ENCODE results near the gene SMIM38. TPM values are rescaled to one million over a fixed set of nuclear protein-coding genes. Genes with fewer than 3 reads are reported as not detected.

Gene SMIM38
- total and polyA plus RNA-seq, 2 experiments from 2014 or later, result 0.38 TPM; not detected in 1

GRCh38 chr11:69199583-69200315 is 44.0 kb downstream of the SMIM38 start (continued):
- TF ChIP-seq REST (IDR thresholded peaks at IDR 0.05; ENCODE audit: unreplicated experiment), result no peak
- TF ChIP-seq JUNB (IDR thresholded peaks at IDR 0.05; ENCODE audit: unreplicated experiment), result no peak

GRCh38 chr11:69200331-69201065 is 44.8 kb downstream of the SMIM38 start:
- H3K27ac Mint-ChIP-seq, result no peak overlapping the region
- H3K9me3 Mint-ChIP-seq, result no peaks in the 10 kb centered on the region
- ATAC-seq (peak; percentile 83), DNase-seq (ENCODE audit: low spot score) (peak; percentile 21)
- H3K4me1 ChIP-seq (ENCODE audit: insufficient read depth), result no peaks in the 10 kb centered on the region
- peak overlapping the region; percentile 90; the same call in 1 of the 2 replicates for H2AFZ ChIP-seq
- no peak overlapping the region for H3K27ac ChIP-seq (ENCODE audit: low read depth)
- H3K4me1 Mint-ChIP-seq, result peaks cover 3% of the 10 kb centered on the region
- H3K27me3 ChIP-seq (ENCODE audit: insufficient read depth), result no peaks in the 10 kb centered on the region
- no peak overlapping the region for H3K4me3 Mint-ChIP-seq
- H3F3A ChIP-seq (replicated peaks; ENCODE audit: low read depth), result no peaks in the 10 kb centered on the region
- H4K20me1 ChIP-seq (replicated peaks; ENCODE audit: insufficient read depth), result no peaks in the 10 kb centered on the region
- TF ChIP-seq JUNB (IDR thresholded peaks at IDR 0.05; ENCODE audit: unreplicated experiment) (no peak), NANOG (IDR thresholded peaks at IDR 0.05; ENCODE audit: borderline replicate concordance) (no peak), CTCF (conservative IDR thresholded peaks at IDR 0.05; ENCODE audit: low read depth in 2 of 2) (0 out of 4 replicates have a peak, but pooled peaks have one; percentile 2 to 11), EZH2phosphoT487 (IDR thresholded peaks at IDR 0.05; ENCODE audit: unreplicated experiment) (no peak)
- no peaks in the 10 kb centered on the region for H3K36me3 ChIP-seq (ENCODE audit: insufficient read depth)
- no peak overlapping the region for H3K4me2 ChIP-seq
- H3K27me3 Mint-ChIP-seq (ENCODE audit: insufficient read depth, low read depth, poor library complexity), result peaks cover 10% of the 10 kb centered on the region
- no peaks in the 10 kb centered on the region; the same call in 2 of the 3 replicates for H3K36me3 Mint-ChIP-seq (ENCODE audit: low read depth)
- no peaks in the 10 kb centered on the region for H3K79me2 ChIP-seq (replicated peaks; ENCODE audit: insufficient read depth)
- no peak overlapping the region for H3K4me3 ChIP-seq
- H3K9me2 ChIP-seq (ENCODE audit: insufficient read depth), result peaks cover 5% of the 10 kb centered on the region; the same call in 1 of the 2 replicates

- H3K4me3 ChIP-seq, result no peak overlapping the region
- Mint-ChIP-seq H3K27ac (no peak overlapping the region), H3K36me3 (ENCODE audit: low read depth) (no peaks in the 10 kb centered on the region; the same call in 2 of the 3 replicates), H3K4me3 (no peak overlapping the region), H3K27me3 (ENCODE audit: insufficient read depth, low read depth, poor library complexity) (peaks cover 12% of the 10 kb centered on the region), H3K4me1 (peaks cover 3% of the 10 kb centered on the region), H3K9me3 (no peaks in the 10 kb centered on the region)
- H3K27ac ChIP-seq (ENCODE audit: low read depth), result no peak overlapping the region
- H3K36me3 ChIP-seq (ENCODE audit: insufficient read depth), result no peaks in the 10 kb centered on the region
- H3K4me1 ChIP-seq (ENCODE audit: insufficient read depth), result no peaks in the 10 kb centered on the region
- H3F3A ChIP-seq (replicated peaks; ENCODE audit: low read depth), result no peaks in the 10 kb centered on the region
- no peaks in the 10 kb centered on the region for H4K20me1 ChIP-seq (replicated peaks; ENCODE audit: insufficient read depth)
- peaks cover 5% of the 10 kb centered on the region; the same call in 1 of the 2 replicates for H3K9me2 ChIP-seq (ENCODE audit: insufficient read depth)
- no peak overlapping the region for H3K4me2 ChIP-seq
- H3K79me2 ChIP-seq (replicated peaks; ENCODE audit: insufficient read depth), result no peaks in the 10 kb centered on the region
- no peaks in the 10 kb centered on the region for H3K27me3 ChIP-seq (ENCODE audit: insufficient read depth)
- no peak overlapping the region for H2AFZ ChIP-seq
- DNase-seq (ENCODE audit: low spot score), result no peak
- ATAC-seq, result no peak
- TF ChIP-seq ZNF462 (CRISPR knock-in tag; IDR thresholded peaks at IDR 0.05), result no peak
Observed at GRCh38 chr11:69201066-69201365, 45.3 kb downstream of the SMIM38 start.

All from GM23338 (cell line).